ENCODE results near the gene PBRM1. TPM values are rescaled to one million over a fixed set of nuclear protein-coding genes. Genes with fewer than 3 reads are reported as not detected.
"Not testable (repeated sequence)": the region's sequence is repeated elsewhere in the genome, so short reads cannot be mapped to it uniquely, and the experiment has no call there.

Gene PBRM1
- total RNA-seq: 60.0 and 62.1 TPM in 2 replicates

- Mint-ChIP-seq H3K27ac (peak within 1 kb of the TSS; percentile 95), H3K4me1 (peaks cover 53% of the 10 kb centered on the region)
Measured at GRCh38 chr3:52685709-52686691, at the start of gene PBRM1, which contains the start of gene GNL3. Gene PBRM1, minus strand, starts transcription at chr3:52685913. Gene GNL3, plus strand, starts transcription at chr3:52686032. Its CDS starts 61 bp downstream, at chr3:52686093.

GRCh38 chr3:52733256-52733891 lies 47.7 kb upstream of the PBRM1 start:
- intact Hi-C loops (cut with micrococcal nuclease): no loop called here
- ChIA-PET CTCF (no interaction called here), POLR2A (no interaction called here)
- H3K27me3 Mint-ChIP-seq: no peaks in the 10 kb centered on the region
- peaks cover 6% of the 10 kb centered on the region for H3K4me1 Mint-ChIP-seq
- no peak overlapping the region for H3K4me3 Mint-ChIP-seq
- TF ChIP-seq CTCF (IDR thresholded peaks at IDR 0.05): no peak
- H3K9me3 Mint-ChIP-seq: peaks cover 9% of the 10 kb centered on the region
- no peak overlapping the region for H3K27ac Mint-ChIP-seq
- DNase-seq: no peak
- peaks cover 78% of the 10 kb centered on the region for H3K36me3 Mint-ChIP-seq (ENCODE audit: low read depth)
- ATAC-seq (ENCODE audit: low read depth): no peak

More at GRCh38 chr3:52685709-52686691, at the start of gene PBRM1, which contains the start of gene GNL3:
- ChIA-PET CTCF (no interaction called here), POLR2A (interaction anchor here (1.0 to 4.1 kb wide), 6 partner anchors 10 to 357 kb away, joined by 3 to 26 read pairs (median 4); partner anchors contain the start of genes GLT8D1, NEK4, SPCS1 and UQCC5)
- no peak for TF ChIP-seq CTCF (IDR thresholded peaks at IDR 0.05)
- intact Hi-C loops (cut with micrococcal nuclease): loop anchor here (1.0 to 5.0 kb wide), 8 partner anchors 8 to 1184 kb away; partner anchors contain the start of genes DCAF1, GLT8D1, GLYCTK and RPL29
- ATAC-seq (ENCODE audit: low read depth) (peak; percentile 89), DNase-seq (peak; percentile 92)
- Mint-ChIP-seq H3K9me3 (no peaks in the 10 kb centered on the region), H3K27me3 (no peaks in the 10 kb centered on the region), H3K4me3 (peak within 1 kb of the TSS; percentile 96), H3K36me3 (ENCODE audit: low read depth) (peaks cover 66% of the 10 kb centered on the region)

GRCh38 chr3:52731590-52731989 lies 45.9 kb upstream of the PBRM1 start:
- no peak for ATAC-seq (ENCODE audit: low read depth)
- CTCF ChIA-PET: no interaction called here

GRCh38 chr3:52730681-52731080 lies 45.0 kb upstream of the PBRM1 start:
- Mint-ChIP-seq H3K4me3 (no peak overlapping the region), H3K36me3 (ENCODE audit: low read depth) (peaks cover 69% of the 10 kb centered on the region), H3K27me3 (no peaks in the 10 kb centered on the region), H3K9me3 (peaks cover 10% of the 10 kb centered on the region), H3K4me1 (peaks cover 6% of the 10 kb centered on the region), H3K27ac (no peak overlapping the region)
- TF ChIP-seq CTCF (IDR thresholded peaks at IDR 0.05): no peak
- intact Hi-C loops (cut with micrococcal nuclease): no loop called here
- ATAC-seq (ENCODE audit: low read depth): no peak
- DNase-seq: no peak
- ChIA-PET CTCF (no interaction called here), POLR2A (no interaction called here)

More at GRCh38 chr3:52731590-52731989, 45.9 kb upstream of the PBRM1 start:
- Mint-ChIP-seq H3K9me3 (peaks cover 10% of the 10 kb centered on the region), H3K4me3 (no peak overlapping the region), H3K36me3 (ENCODE audit: low read depth) (peaks cover 73% of the 10 kb centered on the region), H3K27ac (no peak overlapping the region), H3K4me1 (peaks cover 6% of the 10 kb centered on the region), H3K27me3 (no peaks in the 10 kb centered on the region)
- intact Hi-C loops (cut with micrococcal nuclease): no loop called here
- TF ChIP-seq CTCF (IDR thresholded peaks at IDR 0.05): no peak
- no peak for DNase-seq
- POLR2A ChIA-PET: no interaction called here

- POLR2A ChIA-PET; intact Hi-C loops (cut with micrococcal nuclease); DNase-seq; ATAC-seq (ENCODE audit: low read depth); H3K4me3 Mint-ChIP-seq; H3K27me3 Mint-ChIP-seq; H3K4me1 Mint-ChIP-seq; CTCF ChIA-PET; H3K27ac Mint-ChIP-seq: not testable (repeated sequence)
- Mint-ChIP-seq H3K36me3 (ENCODE audit: low read depth) (peaks cover 58% of the 10 kb centered on the region), H3K9me3 (peaks cover 10% of the 10 kb centered on the region)
Measured at GRCh38 chr3:52728753-52729152, 43.0 kb upstream of the PBRM1 start.

Data from activated B cell treated with CpG ODN at 0.5 μM for 24 hours (primary cell).